GM12878 (cell line): Measurements from ENCODE around the gene FSTL4. TPM values are rescaled to one million over a fixed set of nuclear protein-coding genes. Genes with fewer than 3 reads are reported as not detected.

ENCODE experiments used
- ATAC-seq: fragments of 200-7000 bp; cut with Tn5 transposase; 3 replicates; pipeline ENCODE4 v1.9.1; 2020; ENCODE audit warnings: mild to moderate bottlenecking, moderate library complexity
- BruUV-seq: library from RNA; stranded (reverse); fragments of 400-500 nt; replicated peaks from 2 replicates; lab custom pipeline; 2021; lab: Mats Ljungman, UMichigan
- CTCF ChIA-PET: fragments of 300-600 bp; sonication (Branson Sonifier 250); formaldehyde crosslinking; extraction: SDS; loops from one replicate; lab custom pipeline; 2021; ENCODE audit warnings: inconsistent platforms; lab: Yijun Ruan, JAX
- POLR2A ChIA-PET: fragments of 350-600 bp; formaldehyde crosslinking; extraction: SDS; loops from one replicate; lab custom pipeline; 2021; ENCODE audit warnings: inconsistent platforms; lab: Charles Lee
- RAD21 ChIA-PET: fragments of 300-600 bp; sonication (Branson Sonifier 250); formaldehyde crosslinking; loops from one replicate; lab custom pipeline; 2023; ENCODE audit warnings: antibody characterized with exemption; ENCODE audit not compliant: unreplicated experiment; lab: Charles Lee
- SMC1A ChIA-PET: fragments of 300-600 bp; sonication (Branson Sonifier 250); formaldehyde crosslinking; loops from one replicate; lab custom pipeline; 2023; ENCODE audit not compliant: unreplicated experiment, uncharacterized antibody; lab: Charles Lee
- DNase-seq: peaks from one replicate; pipeline ENCODE4 v3.0.0-alpha.2; 2011; ENCODE audit warnings: low read depth, low spot score
- FAIRE-seq: peaks from 3 replicates; lab custom pipeline; 2011; peaks lifted over from hg19 to GRCh38; lab: Jason Lieb, UNC
- H2AFZ ChIP-seq: 2 replicates; pipeline ENCODE4 v1.6.0; 2011; ENCODE audit warnings: low read depth, low read length, control low read depth; ENCODE audit not compliant: control insufficient read depth
- H3K27ac ChIP-seq: 2 replicates; pipeline ENCODE4 v1.5.1; 2011; ENCODE audit warnings: control low read depth; ENCODE audit not compliant: control insufficient read depth, insufficient read depth
- H3K27me3 ChIP-seq, 2 experiments: replicated peaks in 1 of 2; 2 replicates each; pipeline versions ENCODE4 v1.6.0 to v1.6.1; 2011; ENCODE audit warnings: low read length in 1 of 2; ENCODE audit not compliant: control insufficient read depth in 2 of 2, insufficient read depth in 2 of 2
- H3K36me3 ChIP-seq, 2 experiments: 2 replicates each; pipeline ENCODE4 v1.5.1; 2011; ENCODE audit warnings: low read length in 1 of 2; ENCODE audit not compliant: control insufficient read depth in 2 of 2, insufficient read depth in 2 of 2
- H3K4me1 ChIP-seq: 2 replicates; pipeline ENCODE4 v1.6.1; 2011; ENCODE audit warnings: mild to moderate bottlenecking, low read length, moderate library complexity, mixed read lengths; ENCODE audit not compliant: control insufficient read depth, insufficient read depth
- H3K4me2 ChIP-seq: 2 replicates; pipeline ENCODE4 v1.6.0; 2011; ENCODE audit warnings: control low read depth; ENCODE audit not compliant: control insufficient read depth, insufficient read depth
- H3K4me3 ChIP-seq: fragments of 200-600 bp; sonication (generic); 2 replicates; pipeline ENCODE4 v1.5.1; 2016
- H3K79me2 ChIP-seq: 2 replicates; pipeline ENCODE4 v1.6.0; 2011; ENCODE audit warnings: low read length; ENCODE audit not compliant: control insufficient read depth, insufficient read depth
- H3K9ac ChIP-seq: 2 replicates; pipeline ENCODE4 v1.8.0; 2011; ENCODE audit warnings: low read length, control low read depth, mixed read lengths; ENCODE audit not compliant: control insufficient read depth, insufficient read depth
- H3K9me3 ChIP-seq: replicated peaks from 3 replicates; pipeline ENCODE4 v1.5.1; 2011; ENCODE audit warnings: mild to moderate bottlenecking, low read length; ENCODE audit not compliant: control insufficient read depth, insufficient read depth
- H4K20me1 ChIP-seq: 2 replicates; pipeline ENCODE4 v1.6.0; 2011; ENCODE audit not compliant: control insufficient read depth, insufficient read depth
- CEBPB ChIP-seq, 2 experiments: fragments of 150-350 bp in 1 of 2; IDR thresholded peaks; 2 replicates each; pipeline ENCODE4 v1.6.1; 2012 to 2014; ENCODE audit warnings: low read depth in 2 of 2, low read length in 2 of 2, borderline replicate concordance in 1 of 2, inconsistent platforms in 1 of 2
- CREM ChIP-seq: IDR thresholded peaks from 2 replicates; pipeline ENCODE4 v1.6.1; 2014; ENCODE audit warnings: antibody characterized with exemption, low read depth
- E2F8 ChIP-seq: fragments of 450-650 bp; IDR thresholded peaks from 2 replicates; pipeline ENCODE4 v1.6.1; 2018; ENCODE audit warnings: mild to moderate bottlenecking, low read depth, moderate library complexity; ENCODE audit not compliant: partially characterized antibody
- MEF2A ChIP-seq: IDR thresholded peaks from 2 replicates; pipeline ENCODE4 v1.6.1; 2011; ENCODE audit warnings: low read depth, mild to moderate bottlenecking, low read length, moderate library complexity; ENCODE audit not compliant: insufficient read depth
- MTA3 ChIP-seq: IDR thresholded peaks from 2 replicates; pipeline ENCODE4 v1.6.1; 2012; ENCODE audit warnings: low read length, inconsistent platforms, borderline replicate concordance
- PML ChIP-seq: IDR thresholded peaks from 2 replicates; pipeline ENCODE4 v1.6.1; 2012; ENCODE audit warnings: low read length, inconsistent platforms
- POLR2A ChIP-seq: IDR thresholded peaks from 2 replicates; pipeline ENCODE4 v1.6.1; 2011; ENCODE audit warnings: low read depth, mild to moderate bottlenecking, low read length
- RBBP5 ChIP-seq: fragments of 200-600 bp; sonication (generic); conservative IDR thresholded peaks from 2 replicates; pipeline ENCODE4 v1.6.1; 2016
- SMAD5 ChIP-seq: IDR thresholded peaks from 2 replicates; pipeline ENCODE4 v1.6.1; 2016; ENCODE audit warnings: antibody characterized with exemption, low read depth
- SPI1 ChIP-seq: IDR thresholded peaks from 2 replicates; pipeline ENCODE4 v1.6.1; 2011; ENCODE audit warnings: low read depth, mild to moderate bottlenecking, low read length, moderate library complexity, borderline replicate concordance; ENCODE audit not compliant: insufficient read depth
- TAF1 ChIP-seq: IDR thresholded peaks from 2 replicates; pipeline ENCODE4 v1.6.1; 2011; ENCODE audit warnings: mild to moderate bottlenecking, low read depth, low read length, borderline replicate concordance
- WRNIP1 ChIP-seq: IDR thresholded peaks from 2 replicates; pipeline ENCODE4 v1.6.1; 2011; ENCODE audit warnings: low read depth, low read length, improper control_type of control experiment, borderline replicate concordance
- ZNF217 ChIP-seq: fragments of 450-650 bp; IDR thresholded peaks from 2 replicates; pipeline ENCODE4 v1.6.1; 2017; ENCODE audit warnings: antibody characterized with exemption, mild to moderate bottlenecking
- ZZZ3 ChIP-seq: IDR thresholded peaks from 2 replicates; pipeline ENCODE4 v1.6.1; 2011; ENCODE audit warnings: low read depth; ENCODE audit not compliant: control insufficient read depth, insufficient read length
- WGBS: methylation state at CpG from one replicate; pipeline ENCODE4 v1.1.6; 2016; ENCODE audit warnings: low lambda C conversion rate; ENCODE audit not compliant: insufficient replicate concordance, insufficient coverage; ENCODE audit errors: missing lambda C conversion rate; 5-methylcytosine and 5-hydroxymethylcytosine counted together
- in situ Hi-C: fragments of 300-500 bp; cut with MboI; formaldehyde crosslinking; loops from 9 replicates; pipeline ENCODE4 v1.14.3; 2018; ENCODE audit warnings: mixed read lengths
- intact Hi-C: fragments of 100-400 bp; cut with micrococcal nuclease; formaldehyde crosslinking; loops from one replicate; pipeline ENCODE4 v1.14.2; 2022; ENCODE audit not compliant: unreplicated experiment
- polyA plus RNA-seq, 11 experiments: library from polyadenylated mRNA; depleted of rRNA in 4 of 11; unstranded in 6 of 11; stranded (reverse) in 5 of 11; fragments of >200 nt; fragmentation: Nextera tagmentation in 4 of 11; fragmentation: Illumina TruSeq in 1 of 11; extraction: Ambion mirVana in 4 of 11; extraction: Trizol in 1 of 11; gene quantifications; 1 replicate in 1 of 11; 2 replicates in 10 of 11; pipeline versions ENCODE4 v1.2.1 to v1.2.3, GENCODE V29; 2011 to 2016; ENCODE audit warnings: inconsistent platforms in 2 of 11, missing spikeins in 2 of 11, low read depth in 1 of 11
- total RNA-seq, 4 experiments: library from RNA; depleted of rRNA in 3 of 4; stranded (reverse); fragments of >200 nt in 3 of 4; fragmentation: Illumina TruSeq in 1 of 4; extraction: Trizol in 1 of 4; gene quantifications; 2 replicates each; pipeline versions ENCODE4 v1.2.1 to v1.2.3, GENCODE V29; 2013 to 2021
- TF ChIP-seq, protein P1 (sequence below): IDR thresholded peaks from 2 replicates; pipeline ENCODE4 v1.6.1; 2012; ENCODE audit warnings: improper control_type of control experiment, low read depth, low read length; ENCODE audit not compliant: insufficient replicate concordance
- TF ChIP-seq, protein P2 (sequence below): IDR thresholded peaks from 2 replicates; pipeline ENCODE4 v1.6.1; 2011; ENCODE audit warnings: borderline replicate concordance, low read depth, mild to moderate bottlenecking, moderate library complexity, low read length; ENCODE audit not compliant: insufficient read depth, poor library complexity, severe bottlenecking

Gene FSTL4
- total and polyA plus RNA-seq, 10 of the 15 experiments (the other 5 are each of a cell fraction or from before 2014, with no cell fraction given) = 0.01 to 0.79 (median 0.21) TPM; not detected in 6

GRCh38 chr5:133291524-133291923 is 320.8 kb downstream of the FSTL4 start:
- Histone ChIP-seq H3K27ac (no peak overlapping the region), H3K4me3 (no peak overlapping the region), H3K36me3 (no peaks in the 10 kb centered on the region), H4K20me1 (no peaks in the 10 kb centered on the region), H3K79me2 (no peaks in the 10 kb centered on the region), H3K4me2 (no peak overlapping the region)
- in situ Hi-C loops = no loop called here
- 41% methylated on average over 4 of the region's 4 CpGs for WGBS
- CTCF ChIA-PET = no interaction called here
- TF ChIP-seq MTA3 (no peak), CREM (no peak), SMAD5 (no peak), PML (no peak), CEBPB (IDR thresholded peaks at IDR 0.05; ENCODE audit: borderline replicate concordance in 1 of 2, low read depth in 2 of 2, low read length in 2 of 2) (no peak), RBBP5 (no peak), TAF1 (no peak), ZNF217 (no peak), POLR2A (no peak), MEF2A (no peak), WRNIP1 (no peak), ZZZ3 (no peak), SPI1 (no peak), E2F8 (no peak)
- TF ChIP-seq, protein P1, sequence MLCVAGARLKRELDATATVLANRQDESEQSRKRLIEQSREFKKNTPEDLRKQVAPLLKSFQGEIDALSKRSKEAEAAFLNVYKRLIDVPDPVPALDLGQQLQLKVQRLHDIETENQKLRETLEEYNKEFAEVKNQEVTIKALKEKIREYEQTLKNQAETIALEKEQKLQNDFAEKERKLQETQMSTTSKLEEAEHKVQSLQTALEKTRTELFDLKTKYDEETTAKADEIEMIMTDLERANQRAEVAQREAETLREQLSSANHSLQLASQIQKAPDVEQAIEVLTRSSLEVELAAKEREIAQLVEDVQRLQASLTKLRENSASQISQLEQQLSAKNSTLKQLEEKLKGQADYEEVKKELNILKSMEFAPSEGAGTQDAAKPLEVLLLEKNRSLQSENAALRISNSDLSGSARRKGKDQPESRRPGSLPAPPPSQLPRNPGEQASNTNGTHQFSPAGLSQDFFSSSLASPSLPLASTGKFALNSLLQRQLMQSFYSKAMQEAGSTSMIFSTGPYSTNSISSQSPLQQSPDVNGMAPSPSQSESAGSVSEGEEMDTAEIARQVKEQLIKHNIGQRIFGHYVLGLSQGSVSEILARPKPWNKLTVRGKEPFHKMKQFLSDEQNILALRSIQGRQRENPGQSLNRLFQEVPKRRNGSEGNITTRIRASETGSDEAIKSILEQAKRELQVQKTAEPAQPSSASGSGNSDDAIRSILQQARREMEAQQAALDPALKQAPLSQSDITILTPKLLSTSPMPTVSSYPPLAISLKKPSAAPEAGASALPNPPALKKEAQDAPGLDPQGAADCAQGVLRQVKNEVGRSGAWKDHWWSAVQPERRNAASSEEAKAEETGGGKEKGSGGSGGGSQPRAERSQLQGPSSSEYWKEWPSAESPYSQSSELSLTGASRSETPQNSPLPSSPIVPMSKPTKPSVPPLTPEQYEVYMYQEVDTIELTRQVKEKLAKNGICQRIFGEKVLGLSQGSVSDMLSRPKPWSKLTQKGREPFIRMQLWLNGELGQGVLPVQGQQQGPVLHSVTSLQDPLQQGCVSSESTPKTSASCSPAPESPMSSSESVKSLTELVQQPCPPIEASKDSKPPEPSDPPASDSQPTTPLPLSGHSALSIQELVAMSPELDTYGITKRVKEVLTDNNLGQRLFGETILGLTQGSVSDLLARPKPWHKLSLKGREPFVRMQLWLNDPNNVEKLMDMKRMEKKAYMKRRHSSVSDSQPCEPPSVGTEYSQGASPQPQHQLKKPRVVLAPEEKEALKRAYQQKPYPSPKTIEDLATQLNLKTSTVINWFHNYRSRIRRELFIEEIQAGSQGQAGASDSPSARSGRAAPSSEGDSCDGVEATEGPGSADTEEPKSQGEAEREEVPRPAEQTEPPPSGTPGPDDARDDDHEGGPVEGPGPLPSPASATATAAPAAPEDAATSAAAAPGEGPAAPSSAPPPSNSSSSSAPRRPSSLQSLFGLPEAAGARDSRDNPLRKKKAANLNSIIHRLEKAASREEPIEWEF = no peak
- TF ChIP-seq, protein P2, sequence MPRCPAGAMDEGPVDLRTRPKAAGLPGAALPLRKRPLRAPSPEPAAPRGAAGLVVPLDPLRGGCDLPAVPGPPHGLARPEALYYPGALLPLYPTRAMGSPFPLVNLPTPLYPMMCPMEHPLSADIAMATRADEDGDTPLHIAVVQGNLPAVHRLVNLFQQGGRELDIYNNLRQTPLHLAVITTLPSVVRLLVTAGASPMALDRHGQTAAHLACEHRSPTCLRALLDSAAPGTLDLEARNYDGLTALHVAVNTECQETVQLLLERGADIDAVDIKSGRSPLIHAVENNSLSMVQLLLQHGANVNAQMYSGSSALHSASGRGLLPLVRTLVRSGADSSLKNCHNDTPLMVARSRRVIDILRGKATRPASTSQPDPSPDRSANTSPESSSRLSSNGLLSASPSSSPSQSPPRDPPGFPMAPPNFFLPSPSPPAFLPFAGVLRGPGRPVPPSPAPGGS = no peak
- TF ChIP-seq, all 136 proteins: peak for 0
- H2AFZ ChIP-seq = no peak overlapping the region
- no TSS peak for BruUV-seq
- DNase-seq = no peak
- H3K9ac ChIP-seq = no peak overlapping the region
- no peak for FAIRE-seq
- RAD21 ChIA-PET = no interaction called here
- intact Hi-C loops = no loop called here
- no peak for ATAC-seq
- H3K4me1 ChIP-seq = no peaks in the 10 kb centered on the region
- H3K9me3 ChIP-seq = no peaks in the 10 kb centered on the region
- POLR2A ChIA-PET = no interaction called here
- SMC1A ChIA-PET = interaction anchor here (0.9 to 1.0 kb wide), 2 partner anchors 24 to 88 kb away, joined by 3 to 4 read pairs; no protein-coding TSS in a partner anchor
- H3K27me3 ChIP-seq = no peaks in the 10 kb centered on the region
